GM21786 (cell line): ENCODE measurements around the gene ZNF213.

Experiments used
- ATAC-seq: cut with Tn5 transposase; IDR thresholded peaks from one replicate; pipeline ENCODE4 v1.9.1; 2021; ENCODE audit not compliant: unreplicated experiment

The ZNF213 gene

DNA sequence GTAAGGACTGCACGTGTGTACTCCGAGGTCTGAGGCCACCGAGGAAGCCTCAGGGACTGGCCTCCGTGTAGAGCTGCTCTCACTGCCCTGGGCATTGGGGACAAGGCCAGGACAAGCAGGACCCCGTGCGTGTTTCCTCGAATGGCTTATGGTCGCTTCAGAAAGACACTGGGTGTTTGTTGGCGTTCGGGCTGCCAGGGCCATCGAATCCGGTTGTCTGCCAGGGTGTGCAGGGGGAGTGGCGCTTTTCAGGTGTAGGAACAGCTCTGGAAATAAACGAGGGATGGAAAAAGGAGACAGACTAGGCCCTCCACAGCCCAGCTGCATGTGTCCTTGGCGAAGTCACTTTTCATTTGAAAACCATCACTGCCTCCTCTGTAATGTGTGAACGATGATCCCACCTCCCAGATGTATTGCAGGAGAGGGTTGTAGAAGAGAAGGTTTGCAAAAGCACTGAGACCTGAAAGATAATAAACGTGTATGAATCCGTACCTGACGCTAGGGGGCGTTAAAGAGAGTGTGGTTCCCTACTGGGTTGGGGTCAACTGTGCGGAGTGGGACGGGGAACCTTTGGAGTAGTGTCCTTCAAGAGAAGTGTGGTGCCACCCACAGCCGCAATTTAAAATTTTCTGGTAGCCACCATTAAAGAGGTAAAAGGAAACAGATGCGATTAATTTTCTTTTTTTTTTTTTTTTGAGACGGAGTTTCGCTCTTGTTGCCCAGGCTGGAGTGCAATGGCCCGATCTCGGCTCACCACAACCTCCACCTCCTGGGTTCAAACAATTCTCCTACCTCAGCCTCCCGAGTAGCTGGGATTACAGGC, 33.6 kb upstream of the ZNF213 start:
- no peak for ATAC-seq

DNA sequence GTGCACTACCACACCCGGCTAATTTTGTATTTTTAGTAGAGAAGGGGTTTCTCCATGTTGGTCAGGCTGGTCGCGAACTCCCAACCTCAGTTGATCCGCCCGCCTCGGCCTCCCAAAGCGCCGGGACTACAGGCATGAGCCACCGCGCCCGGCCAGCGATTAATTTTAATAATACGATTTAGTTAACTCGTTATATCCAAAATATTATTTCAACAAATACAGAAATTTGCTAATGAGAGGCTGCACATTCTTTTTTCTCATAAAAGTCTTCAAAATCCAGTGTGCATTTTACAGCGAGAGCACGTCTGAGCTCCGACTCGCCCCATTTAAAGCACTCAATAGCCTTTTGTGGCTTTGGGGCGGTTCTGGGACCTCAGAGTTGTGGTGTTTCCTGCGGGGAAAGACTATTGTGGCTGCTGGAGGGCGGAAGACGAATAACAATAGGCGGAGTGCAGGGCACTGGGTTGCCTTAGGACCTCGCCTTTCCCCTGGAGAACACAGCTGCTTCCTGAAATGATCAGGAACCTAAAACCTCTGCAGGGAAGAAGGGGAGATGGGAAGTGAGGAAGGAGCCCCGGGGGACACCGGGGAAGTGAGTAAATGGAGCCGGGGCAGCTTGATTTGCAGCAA, 32.9 kb upstream of the ZNF213 start:
- ATAC-seq: no peak

DNA sequence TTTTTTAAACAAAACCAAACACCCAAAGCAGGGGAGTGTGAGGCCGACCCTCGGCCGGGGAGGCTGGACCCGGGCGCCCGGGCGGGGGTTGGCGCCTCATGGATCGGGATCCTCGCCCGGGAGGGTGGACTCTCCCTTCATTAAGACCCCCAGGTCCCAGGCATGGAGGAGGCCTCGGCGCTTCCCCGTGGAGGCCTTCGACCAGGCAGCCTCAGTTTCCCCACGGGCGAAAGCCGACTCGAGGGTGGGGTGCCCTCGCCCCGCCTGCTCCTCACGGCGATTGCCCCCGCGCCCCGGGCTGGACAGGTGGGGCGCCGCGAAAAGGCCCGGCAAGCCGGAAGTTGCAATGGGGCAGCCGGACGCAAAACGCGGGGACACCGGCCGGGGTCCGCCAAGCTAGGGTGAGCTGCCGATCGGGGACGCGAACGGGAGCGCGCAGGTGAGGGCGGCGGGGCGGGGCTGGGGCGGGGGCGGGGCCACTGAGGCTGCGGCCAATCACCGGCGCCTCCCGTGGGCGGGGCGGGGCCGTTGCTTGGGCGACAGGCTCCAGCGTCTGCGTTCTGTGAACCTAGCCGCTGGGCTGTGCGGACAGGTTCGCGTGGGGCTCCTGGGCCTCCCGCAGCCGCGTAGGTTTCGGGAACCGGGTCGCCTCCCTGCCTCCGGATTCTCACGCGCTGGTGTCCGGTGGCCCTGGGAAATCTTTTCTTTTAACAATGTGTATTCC, 28.5 kb upstream of the ZNF213 start:
- ATAC-seq: peak; percentile 77

DNA sequence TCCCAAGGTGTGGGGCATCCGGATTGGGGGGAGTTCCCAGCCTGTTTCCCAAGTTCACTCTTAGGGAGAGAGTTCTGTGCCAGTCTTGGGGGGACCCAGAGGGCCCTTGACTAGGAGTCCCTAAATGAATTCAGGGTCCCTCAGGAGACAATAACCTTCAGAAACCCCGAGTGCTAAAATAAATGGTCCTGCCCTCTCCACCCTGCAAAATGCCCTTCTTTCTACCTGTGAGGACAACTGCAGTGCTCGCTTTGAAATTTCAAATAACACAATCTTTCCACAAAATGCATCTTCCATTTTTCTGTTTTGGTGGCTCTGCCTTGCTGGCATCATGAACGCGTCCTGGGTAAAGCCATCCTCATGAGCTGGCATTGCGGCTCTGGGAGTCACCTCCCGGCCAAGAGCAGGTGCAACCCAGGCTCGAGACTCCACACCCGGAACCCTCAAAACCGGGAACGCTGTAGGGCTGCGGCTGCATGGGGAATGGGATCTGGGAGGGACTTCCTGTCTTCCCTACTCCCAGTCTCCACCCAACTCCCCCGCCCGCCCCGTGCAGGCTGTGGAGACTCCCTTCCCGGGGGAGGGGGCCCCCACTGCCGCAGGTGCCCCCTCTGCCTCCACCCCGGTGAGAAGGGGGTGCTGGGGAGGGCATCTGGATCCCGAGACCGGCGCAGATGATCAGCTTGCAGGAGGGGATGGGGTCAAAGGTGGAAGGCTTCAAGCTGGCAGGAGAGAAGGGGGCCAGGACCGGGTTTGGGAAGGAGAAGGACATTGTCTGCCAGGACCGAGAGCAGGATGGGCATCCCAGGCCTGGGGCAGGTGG, 22.6 kb upstream of the ZNF213 start, which contains the start of gene ZNF205:
TSS of gene ZNF205 (plus strand) at position 529 of the 823 bp plus-strand sequence. CDS start 845 bp downstream, outside the sequence.
- ATAC-seq: no peak

DNA sequence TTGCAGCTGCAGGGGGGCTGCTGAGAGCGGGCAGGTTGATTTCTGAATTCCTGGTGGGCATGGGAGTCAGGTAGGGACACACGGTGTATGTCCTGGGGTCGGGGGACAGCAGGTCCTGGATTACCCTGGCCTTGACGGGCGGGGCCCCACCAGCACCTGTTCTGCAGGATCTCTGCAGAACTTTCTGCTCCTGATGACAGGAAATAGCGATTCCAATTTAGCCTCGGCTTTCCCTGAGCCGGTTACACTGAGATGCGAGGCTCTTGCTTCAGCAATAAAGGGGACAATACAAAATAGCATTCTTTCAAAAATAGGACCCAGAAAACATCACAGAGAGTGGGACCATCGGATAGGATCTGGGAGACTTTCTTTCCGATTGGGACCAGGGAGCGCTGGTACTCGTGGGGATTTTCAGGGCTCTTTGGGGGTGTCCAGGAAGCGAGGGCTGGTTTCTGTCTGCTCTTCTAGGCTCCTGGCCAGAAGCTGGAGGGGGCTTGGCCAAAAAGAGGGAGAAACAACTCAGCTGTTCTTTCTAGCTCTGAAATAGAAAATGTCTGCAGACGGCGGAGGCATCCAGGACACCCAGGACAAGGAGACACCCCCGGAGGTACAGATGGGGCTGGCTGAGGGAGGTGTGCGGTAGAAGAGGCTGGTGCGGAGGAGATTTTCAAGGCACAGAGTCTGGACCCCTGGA, 21.8 kb upstream of the ZNF213 start:
- no peak for ATAC-seq

DNA sequence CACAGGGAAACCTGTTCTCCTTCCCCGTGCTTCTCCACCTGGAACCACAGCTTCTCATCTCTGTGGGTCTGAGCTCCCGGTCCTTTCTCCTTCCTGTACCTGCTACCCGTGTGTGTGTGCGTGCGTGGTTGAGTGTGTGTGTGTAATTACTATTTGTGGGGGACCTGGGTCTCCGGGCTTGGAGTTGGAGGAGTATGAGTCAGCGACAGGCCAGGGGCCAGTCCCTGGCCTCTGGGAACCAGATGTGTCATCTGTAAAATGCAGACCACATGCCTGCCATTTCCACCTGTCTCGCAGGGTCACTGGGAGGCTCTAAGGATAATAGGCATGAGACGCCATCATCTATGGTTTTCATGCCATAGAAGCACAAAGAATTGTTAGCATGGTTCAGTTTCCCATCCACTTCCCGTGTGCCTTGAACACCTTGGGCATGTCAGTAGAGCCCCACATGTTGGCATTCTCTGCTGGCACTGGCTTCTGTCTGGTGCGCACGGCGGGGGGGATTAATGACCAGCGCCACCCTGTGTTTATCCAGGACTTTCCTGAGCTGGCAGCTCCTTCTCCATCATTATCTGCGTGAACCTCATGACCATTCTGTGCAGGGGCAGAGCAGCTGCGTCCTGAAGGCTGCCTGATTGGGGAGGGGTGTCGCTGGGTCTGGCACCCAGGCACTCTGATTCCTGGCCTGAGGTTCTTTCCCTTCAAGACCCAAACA, 20.9 kb upstream of the ZNF213 start:
- ATAC-seq: no peak

DNA sequence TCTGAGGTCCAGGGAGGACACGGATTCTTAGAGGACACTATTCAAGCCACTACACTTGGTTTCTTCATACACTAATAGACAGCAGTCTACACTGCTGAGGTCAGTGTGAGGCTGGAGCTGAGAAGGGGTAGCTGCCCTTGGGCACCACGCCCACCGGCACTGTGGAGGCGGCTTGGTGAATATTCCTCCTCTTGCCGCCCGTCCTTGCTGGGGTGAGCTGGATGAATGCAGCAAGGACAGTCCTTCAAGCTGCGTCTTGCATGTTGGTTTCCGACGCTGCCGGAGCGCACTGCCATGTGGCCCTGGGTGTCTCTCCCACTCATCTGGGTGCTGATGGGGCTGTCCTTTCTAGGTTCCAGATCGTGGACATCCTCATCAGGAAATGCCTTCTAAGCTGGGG, 19.8 kb upstream of the ZNF213 start:
- ATAC-seq: no peak

DNA sequence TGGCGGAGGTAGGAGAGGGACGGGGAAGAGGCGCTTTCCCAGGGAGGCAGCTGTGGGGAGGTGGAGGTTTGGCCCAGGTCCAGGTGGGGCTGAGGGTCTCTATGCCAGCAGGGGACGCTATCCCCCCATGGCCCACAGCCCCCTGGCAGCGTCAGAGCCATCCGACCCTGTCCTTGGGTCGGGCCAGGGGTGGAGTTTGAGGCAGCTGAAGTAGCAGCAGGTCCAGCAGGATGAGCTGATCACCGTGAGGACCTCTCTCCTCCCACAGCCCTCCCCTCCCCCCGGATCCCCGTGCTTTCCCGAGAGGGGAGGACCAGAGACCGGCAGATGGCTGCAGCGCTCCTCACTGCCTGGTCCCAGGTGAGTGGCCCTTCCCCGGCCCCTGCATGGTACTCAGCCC, 19.3 kb upstream of the ZNF213 start:
- no peak for ATAC-seq

DNA sequence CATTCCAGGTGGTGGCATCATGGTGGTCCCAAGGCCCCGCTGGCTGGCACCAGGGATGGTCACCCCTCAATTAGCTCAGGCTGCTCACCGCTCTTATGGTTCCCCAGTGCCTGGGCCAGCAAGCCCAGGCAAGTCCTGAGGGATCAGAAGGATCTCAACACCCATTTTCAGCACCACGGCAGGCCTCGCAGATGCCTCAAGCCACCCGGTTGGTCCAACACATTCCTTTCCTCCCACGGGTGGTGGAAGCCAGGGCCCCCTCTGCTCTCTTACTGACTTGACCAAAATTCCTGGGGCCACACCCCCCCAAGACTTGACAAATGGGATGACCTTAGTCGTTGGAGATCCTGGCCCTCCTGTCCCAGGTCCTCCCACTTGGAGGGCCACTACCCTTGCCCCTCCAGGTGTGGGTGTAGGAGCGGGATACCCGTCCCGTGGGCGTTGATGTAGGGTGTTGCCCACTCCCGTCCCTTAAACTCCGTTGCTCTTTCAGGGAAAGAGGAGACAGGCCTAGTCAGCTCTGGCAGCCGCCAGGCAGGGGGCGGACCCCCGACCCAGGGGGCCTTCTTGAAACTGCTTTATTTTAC, 16.5 kb upstream of the ZNF213 start:
- ATAC-seq: no peak

DNA sequence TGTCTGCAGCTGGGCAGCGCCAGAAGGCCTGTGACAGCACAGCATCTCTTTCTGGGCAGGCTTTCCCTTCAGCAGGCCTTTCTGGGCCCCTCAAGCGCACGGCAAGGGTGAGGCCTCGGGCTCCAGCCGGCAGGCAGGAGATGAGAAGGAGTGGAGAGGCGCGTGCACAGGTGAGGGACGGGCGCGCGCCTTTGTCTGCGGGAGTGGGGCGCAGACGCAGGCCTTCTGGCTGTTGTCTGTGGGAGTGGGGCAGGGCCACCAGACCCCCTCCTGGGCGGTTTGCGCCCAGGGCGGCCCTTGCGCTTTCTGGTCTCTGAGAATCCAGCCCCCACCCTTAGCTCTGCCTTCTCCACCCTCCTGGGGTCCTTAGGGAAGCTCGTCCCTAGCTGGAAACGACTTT, 16.0 kb upstream of the ZNF213 start:
- no peak for ATAC-seq

DNA sequence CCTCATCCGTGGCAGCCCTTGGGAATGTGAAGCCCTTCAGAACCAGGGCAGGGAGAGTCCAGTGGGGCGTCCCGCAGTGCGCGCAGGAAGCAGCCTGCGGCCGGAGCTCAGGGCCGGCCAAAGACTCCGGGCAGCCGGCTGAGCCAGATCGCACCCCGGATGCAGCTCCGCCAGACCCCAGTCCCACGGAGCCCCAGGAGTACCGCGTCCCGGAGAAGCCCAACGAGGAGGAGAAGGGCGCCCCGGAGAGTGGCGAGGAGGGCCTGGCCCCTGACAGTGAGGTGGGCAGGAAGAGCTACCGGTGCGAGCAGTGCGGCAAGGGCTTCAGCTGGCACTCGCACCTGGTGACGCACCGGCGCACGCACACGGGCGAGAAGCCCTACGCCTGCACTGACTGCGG, 15.5 kb upstream of the ZNF213 start:
- no peak for ATAC-seq

DNA sequence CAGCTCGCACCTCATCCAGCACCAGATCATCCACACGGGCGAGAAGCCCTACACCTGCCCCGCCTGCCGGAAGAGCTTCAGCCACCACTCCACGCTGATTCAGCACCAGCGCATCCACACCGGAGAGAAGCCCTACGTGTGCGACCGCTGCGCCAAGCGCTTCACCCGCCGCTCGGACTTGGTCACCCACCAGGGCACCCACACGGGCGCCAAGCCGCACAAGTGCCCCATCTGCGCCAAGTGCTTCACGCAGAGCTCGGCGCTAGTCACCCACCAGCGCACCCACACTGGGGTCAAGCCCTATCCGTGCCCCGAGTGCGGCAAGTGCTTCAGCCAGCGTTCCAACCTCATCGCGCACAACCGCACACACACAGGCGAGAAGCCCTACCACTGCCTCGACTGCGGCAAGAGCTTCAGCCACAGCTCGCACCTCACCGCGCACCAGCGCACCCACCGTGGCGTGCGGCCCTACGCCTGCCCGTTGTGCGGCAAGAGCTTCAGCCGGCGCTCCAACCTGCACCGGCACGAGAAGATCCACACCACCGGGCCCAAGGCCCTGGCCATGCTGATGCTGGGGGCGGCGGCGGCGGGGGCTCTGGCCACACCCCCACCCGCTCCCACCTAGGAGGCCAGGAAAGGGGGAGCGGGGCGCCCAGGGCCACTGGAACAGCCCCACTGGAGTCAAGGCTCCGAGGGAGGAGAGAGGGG, 15.0 kb upstream of the ZNF213 start:
- no peak for ATAC-seq

DNA sequence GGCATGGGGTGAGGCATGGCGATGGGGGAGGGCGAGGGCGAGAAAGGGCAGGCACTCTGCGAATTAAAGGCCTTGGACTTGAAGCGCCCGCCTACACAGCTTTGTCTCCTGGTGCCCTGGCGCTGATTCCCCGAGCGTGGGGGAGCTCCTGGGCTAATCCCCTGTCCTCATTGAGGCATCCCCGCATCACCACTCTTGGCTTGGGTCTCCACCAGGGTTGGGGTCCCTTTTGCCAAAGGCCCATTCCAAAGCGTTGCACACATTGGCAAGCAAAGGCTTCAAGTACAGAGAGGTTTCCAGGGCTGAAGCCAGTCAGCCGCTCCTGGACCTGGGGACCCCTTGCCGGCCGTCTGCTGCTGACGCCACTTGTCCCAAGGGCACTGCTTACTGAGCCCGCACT, 14.4 kb upstream of the ZNF213 start:
- ATAC-seq: no peak

DNA sequence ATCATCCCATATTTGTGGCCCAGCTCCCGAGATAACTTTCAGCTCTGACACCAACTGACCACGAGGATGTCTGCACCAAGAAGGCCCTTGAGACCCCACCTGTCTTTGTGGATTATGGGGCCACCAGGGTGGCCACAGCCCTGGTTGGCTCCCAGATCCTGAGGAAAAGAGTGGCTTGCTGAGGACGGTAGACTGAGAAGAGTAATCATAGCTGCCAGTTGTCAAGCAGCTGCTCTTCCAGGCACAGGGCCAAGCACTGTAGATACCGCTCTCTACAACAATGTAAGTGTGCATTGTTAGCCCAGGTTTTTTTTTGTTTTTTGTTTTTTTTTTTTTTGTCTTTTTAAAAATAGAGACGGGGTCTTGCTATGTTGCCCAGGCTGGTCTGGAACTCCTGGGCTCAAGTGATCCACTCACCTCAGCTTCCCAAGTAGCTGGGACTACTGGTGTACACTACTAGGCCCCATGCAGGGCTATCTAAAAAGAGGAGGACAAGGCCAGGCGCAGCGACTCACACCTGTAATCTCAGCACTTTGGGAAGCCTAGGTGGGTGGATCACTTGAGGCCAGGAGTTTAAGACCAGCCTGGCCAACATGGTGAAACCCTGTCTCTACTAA, 12.9 kb upstream of the ZNF213 start:
- ATAC-seq: no peak

DNA sequence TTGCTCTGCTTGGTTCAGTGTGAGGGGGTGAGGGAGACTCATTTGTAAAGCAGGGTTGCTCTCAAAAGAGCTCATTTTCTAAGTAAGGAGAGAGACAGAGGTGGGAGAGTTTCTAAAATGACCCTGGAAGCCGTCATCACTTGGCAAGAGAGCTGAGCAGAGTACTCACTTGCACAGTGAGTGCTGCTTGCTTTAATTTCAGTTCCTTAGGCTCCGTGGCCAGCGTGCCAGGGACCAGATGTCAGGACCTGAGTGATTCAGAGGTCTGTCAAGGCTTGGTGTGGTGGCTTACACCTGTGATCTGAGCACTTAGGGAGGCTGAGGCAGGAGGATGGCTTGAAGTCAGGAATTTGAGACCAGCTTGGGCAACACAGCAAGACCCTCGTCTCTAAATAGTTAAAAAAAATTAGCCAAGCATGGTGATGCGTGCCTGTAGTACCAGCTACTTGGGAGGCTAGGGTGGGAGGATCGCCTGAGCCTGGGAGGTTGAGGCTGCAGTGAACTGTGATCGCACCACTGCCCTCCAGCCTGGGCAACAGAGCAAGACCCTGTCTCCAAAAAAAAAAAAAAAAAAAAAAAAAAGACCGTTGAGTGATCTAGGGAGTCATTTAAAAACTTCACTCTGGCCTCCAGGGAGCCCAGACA, 11.8 kb upstream of the ZNF213 start:
- no peak for ATAC-seq

DNA sequence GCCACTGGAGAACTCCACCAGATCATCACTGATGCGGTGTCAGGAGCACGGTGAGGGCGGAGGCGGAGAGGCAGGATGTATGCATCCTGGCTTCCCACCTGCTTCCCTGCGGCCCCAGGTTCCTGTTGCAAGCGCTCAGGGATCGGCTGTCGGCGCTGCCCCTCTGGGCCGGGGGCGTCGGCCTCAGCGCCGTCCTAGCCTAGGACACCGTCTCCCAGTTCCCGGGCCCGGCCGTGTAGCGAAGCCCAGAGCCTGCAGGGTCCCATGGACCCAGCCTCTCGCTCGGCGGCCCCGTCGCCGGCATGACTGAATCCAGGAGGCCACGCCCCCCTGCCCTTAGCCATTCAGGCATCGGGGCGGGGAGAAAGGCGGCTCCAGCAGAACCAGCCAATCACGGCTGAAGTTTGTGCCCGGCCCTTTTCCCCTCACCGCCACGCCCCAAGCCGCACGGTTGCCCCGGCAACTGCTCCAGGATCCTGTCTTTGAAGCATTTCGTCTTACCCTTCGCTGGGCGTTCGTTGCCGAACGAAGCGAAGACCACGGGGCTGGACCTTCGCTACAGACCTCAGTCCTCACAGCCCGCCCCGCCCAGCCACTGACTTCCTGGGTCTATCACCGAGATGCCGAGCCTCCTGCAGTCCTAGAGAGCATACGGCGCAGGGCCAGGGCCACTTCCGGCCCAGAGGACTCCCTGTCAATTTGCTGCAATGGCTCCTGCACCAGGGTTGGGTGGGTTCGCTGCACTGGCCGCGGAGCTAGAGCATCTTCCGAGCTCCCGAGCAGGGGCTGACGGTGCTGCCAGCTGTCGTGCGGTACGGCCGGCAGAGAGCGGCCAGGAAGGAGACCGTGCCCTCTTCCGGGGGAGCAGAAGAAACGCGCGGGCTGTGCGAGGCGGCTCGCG, 10.6 kb upstream of the ZNF213 start:
- ATAC-seq: peak; percentile 83

DNA sequence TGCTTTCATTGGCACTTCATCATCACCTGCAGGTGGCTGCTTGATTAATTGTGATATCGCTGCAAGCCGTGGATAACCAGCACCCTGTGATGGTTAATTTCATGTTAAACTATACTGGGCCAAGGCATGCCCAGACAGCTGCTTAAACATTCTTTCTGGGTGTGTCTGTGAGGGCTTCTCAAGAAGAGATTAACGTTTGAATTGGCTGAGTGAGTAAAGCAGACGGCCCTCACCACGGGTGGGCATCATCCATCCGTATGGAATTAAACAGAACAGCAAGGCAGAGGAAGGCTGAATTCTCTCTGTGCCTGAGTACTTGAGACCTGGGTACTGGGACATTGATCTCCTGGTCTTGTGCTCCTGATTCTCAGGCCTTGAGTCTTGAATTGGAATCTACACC, 7.1 kb upstream of the ZNF213 start:
- no peak for ATAC-seq
